DLD1 (cell line): ENCODE data around the gene NGB.

Source experiments
- in situ Hi-C: cut with HindIII; loops from 2 replicates; pipeline ENCODE4 v1.10.0; 2017; ENCODE audit warnings: low sequenced_read_pairs

NGB gene

DNA sequence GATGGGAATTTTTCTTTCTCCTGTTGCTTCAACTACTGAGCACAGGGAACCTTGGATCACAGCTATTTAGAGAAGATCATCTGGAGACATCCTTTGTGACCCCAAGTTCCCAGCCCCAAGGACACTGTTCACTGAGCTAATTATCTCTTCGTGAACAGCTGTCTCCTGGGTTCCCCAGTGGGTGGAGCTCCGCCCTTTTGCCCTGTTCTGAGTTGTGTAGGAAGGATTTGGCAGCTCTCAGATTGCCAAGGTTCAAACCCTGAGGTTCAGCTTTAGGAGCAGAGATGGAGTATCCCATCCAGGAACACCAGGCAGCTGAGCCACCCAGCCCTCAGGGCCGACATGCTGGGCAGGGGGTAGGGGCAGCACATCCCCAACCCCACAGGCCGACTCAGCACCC is 32.0 kb downstream of the NGB start:
- in situ Hi-C loops: loop anchor here (5.0 kb wide), 1 partner anchor 62 kb away; no protein-coding TSS in a partner anchor

DNA sequence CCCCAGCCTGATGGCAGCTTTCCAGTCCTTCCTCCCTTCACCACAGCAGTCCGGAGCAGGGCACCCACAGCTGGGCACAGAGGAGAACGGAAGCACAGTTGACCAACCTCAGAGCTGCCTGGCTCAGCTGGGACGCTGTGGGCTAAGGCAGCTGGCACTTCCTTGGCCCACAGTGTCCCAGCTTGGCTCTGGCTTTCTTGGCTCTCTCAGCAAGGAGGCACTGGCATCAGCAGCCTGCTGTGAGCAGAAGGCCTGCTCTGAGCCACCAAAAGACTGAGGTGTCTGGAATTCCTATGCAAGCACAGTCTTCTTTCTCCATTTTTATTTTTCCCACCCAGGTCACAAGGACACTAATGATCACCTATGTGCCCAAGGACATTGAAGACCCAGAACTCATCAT is 32.6 kb downstream of the NGB start:
- in situ Hi-C loops: loop anchor here (5.0 kb wide), 1 partner anchor 61 kb away; no protein-coding TSS in a partner anchor

DNA sequence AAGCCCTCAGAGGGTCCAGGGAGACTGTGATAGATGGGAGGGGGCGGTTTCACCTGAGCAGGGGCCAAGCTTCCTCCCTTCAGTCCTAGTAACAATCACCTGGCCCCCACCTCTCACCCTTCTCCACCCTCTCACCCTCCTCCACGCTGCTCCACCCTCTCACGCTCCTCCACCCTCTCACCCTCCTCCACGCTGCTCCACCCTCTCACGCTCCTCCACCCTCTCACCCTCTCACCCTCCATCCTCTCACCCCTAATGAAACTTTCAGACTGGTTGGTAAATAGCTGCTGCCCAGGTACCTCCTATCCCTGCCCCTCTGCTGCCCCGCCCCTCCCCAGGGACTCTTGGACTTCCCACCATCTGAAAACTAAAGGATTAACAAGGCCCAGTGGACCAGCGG is 34.2 kb downstream of the NGB start:
- in situ Hi-C loops: loop anchor here (5.0 kb wide), 1 partner anchor 60 kb away; no protein-coding TSS in a partner anchor

DNA sequence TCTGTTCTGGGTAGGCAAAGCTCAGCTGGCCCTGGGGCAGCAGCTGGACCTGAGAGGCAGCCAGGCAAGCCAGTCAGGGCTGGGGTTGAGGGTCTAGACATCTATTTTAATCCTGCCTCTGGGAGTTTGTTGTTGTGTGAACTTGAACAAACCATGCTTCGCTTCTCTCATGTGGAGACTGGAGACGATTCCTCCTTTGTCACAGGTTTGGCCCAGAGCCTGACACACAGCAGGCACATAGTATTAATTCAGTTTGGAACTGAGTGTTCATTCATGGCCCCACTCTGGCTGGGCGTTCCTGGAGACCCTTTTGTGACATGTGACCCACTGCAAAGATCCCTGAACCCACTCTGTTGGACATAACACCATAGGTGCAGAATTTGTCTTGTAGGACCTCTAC is 39.3 kb downstream of the NGB start:
- in situ Hi-C loops: no loop called here

DNA sequence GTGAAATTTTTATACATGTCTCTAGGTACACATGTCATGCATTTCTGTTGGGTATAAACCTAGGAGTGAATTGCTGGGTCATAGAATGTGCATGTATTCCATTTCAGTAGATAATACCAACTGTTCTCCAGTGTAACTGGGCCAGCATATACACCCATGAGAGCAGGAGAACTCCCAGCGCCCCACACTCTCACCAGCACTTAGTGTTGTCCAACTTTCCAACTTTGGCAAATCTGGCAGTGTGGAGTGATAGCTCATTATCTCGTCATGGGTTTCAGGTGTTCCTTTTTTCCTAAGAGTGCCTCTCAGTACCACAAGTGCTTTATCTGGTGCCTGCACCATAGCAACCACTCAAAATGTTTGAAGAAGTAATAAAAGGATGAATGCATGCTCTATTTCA is 40.1 kb downstream of the NGB start:
- in situ Hi-C loops: no loop called here

DNA sequence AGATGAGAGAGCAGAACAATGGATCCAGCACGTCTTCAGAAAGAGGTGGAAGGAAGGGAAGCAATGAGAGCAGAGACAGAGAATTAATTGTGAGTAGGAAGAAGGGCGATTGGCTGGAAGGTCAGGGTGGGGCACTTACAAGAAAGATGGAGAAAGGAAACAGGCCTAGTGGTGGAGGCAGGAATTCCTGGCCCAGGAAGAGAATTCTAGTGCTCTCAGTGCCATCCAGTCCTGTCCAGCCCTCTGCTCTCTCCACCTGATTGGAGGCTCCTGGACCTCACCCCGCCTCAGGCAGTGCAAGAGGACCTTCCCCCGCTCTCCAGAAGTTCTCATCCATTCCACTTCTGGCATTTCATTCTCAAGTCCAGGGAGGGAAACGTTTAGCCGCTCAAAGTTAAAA is 43.0 kb downstream of the NGB start:
- in situ Hi-C loops: no loop called here

DNA sequence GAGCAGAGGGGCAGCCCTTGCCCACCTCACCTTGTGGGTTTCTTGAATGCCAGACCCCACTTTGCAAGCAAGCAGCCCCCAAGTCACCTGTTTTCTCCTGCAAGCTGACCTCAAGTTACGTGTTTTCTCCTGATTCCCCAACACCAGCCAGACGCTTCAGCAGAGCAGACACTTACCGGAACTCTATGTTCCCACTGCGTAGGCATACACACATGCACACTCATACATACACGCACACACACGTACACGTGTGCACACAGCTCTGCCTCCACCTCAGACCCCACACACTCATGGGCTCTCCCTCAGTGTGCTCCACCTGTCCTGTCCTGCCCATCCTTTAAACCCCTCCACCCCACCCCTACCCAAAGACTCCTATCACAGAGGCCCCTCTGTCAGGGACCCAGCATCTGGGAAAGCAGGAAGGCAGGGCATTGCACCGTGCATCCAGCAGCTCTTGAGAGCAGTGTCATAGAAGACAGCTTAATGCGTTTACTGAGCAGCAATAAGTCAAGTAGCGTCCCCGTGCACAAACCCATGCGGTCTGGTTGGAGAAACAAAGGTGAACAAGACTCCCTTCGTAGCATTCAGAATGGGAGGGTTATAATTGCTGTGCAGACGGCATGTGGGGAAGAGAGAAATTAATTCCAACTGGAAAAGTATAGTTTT is 45.0 kb downstream of the NGB start:
- in situ Hi-C loops: no loop called here

DNA sequence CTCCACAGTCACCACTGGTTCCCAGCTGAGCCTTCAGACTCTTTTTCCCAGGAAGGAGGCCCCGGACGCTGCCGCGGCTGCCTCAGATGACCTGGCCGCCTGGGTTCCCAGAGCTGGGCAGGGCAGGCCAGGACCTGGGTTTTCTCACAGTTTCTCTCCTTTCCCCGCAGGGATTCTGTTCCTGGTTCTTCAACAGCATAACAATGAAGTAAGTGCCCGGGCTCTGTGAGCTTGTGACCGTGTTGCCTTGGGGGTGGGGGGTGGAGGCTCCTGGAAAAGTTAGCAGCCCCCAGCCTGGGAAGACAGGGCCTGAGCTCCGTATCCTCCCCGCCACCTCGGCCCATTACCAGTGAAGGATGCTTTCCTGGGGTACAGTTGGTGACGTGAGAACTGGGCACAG is 45.8 kb downstream of the NGB start:
- in situ Hi-C loops: no loop called here

DNA sequence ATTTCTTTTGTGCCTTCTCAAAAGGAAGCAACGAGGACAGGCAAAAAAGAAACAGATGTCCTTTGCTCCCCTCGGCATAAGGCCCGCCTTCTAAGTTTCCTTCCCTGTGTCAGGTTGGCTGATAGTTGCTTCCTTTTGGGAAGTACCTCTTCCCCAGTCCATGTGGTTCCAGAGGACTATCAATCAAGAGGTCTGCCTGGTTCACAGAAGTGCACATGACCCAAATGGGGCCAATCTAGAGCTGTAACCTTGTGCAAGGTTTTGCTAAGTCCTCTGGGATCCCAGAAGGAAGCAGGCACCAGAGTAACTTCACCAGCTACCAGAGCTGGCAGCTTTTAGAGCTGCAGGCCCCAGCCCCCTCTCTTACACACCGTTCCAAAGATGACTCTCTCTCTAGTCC is 46.8 kb downstream of the NGB start:
- in situ Hi-C loops: no loop called here

DNA sequence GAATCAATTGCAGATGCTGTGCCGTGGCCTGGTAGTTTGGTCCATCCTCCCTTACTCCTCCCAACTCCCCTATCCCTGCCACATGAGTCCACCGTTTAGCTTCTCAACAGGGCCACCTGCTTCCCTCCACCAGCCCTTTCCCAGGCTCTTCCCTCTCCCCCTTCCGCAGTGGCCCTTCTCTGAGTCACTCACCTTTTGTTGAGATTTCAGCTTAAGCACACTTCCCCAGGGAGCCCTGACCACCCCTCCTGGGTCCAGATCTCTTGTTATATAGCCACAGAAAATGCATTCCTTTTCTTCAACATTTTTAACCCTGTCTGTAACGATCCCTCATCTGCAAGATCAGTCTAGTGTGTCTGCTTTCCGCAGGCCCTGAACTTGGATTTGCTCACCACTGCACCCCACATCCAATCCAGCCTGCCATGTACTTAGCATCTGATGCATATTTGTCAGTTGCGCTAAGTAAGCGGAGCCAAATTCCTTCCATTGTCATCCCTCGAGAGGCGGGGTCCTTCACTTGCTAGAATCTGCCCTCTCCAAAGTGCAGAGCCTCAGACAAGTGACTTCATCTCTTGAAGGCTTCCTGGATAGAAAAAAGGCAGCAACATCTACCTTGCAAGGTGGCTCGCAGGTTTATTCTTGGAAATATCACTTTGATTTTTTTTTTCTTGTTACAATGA is 48.3 kb downstream of the NGB start:
- in situ Hi-C loops: no loop called here

DNA sequence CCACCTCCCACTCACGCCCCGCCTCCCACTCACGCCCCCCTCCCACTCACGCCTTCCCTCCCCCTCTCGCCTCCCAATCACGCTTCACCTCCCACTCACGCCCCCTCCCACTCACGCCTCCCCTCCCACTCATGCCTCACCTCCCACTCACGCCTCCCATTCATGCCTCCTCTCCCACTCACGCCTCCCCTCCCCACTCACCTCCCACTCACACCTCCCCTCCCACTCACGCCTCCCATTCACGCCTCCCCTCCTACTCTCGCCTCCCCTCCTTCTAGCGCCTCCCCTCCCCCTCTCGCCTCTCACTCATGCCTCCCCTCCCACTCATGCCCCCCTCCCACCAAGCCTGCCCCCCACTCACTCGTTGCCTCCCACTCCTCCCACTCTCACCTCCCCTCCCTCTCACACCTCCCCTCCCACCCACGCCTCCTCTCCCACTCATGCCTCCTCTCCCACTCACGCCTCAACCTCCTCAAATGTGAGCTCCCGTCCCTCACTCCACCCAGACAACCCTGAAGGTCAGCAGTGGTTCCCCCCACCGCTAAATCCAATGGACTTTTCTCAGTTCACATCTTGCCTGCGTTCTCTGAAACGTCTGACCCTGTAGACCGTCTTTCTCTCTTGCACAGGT is 49.6 kb downstream of the NGB start:
- in situ Hi-C loops: no loop called here

DNA sequence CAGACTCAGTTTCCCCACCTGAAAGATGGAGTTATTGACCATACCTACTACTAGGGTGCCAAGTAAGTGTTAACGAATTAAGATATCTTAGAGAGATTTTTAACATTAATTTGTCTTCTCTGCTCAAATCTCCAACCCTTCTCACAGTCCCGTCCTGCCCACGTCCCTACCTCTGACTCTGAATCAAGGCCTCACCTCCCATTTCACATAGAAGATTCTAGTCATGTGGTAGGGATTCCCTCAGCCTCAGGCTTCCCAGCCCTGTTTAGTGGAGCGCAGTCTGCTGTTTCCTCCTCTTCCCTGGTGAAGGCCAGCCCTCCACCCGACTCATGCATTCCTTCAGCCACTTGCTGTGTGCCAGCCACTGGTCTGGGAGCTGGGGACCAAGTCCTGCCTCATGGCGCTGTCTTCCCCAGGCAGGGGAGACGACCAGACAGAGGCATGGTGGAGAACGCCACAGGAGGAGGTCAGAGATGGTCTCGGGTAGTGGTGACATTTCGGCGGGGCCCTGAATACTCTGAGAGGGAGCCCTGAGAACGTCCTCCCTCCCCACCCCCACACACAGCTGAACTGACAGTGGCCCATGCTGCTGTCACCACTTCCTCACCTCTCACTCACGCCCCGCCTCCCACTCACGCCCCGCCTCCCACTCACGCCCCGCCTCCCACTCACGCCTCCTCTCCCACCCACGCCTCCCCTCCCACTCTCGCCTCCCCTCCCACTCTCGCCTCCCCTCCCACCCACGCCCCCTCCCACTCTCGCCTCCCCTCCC is 50.6 kb downstream of the NGB start:
- in situ Hi-C loops: no loop called here

DNA sequence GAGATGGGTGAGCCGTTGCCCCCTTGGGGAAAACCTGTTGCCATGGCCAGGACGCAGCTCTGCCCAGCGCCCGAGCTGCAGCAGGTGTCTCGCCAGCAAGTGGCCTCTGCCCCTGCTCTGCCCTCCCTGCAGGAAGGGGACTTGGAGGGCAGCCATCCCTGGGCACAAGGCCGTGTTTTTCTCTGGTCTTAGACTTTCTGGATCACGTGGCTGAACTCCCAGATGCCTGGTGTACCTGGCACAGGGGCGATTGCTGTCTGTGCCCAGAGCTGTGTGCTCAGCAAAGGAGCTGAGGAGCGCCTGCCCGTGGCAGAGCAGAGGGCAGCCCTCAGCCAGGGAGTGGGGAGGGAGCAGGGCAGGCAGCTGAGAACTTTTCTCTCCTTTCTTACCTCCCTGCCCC is 51.4 kb downstream of the NGB start:
- in situ Hi-C loops: no loop called here

DNA sequence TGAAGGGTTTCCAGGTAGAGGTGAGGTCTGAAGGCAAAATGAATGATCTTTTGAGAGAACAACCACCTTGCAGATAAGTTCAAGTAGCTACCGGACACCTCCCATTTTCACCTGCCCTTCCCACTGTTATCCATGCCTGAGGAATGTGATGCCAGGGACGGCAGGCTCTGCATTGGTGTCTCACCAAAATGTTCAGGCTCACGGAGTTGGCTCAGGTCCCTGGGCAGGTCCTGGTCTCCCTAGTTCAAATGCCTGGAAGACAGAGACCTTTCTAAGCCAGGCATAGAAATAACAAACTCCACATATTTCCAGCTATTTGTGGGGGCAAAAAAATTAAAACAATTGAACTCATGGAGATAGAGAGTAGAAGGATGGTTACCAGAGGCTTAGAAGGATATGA is 53.5 kb downstream of the NGB start:
- in situ Hi-C loops: no loop called here
